A549 (cell line): Measurements from ENCODE around the gene GNG8. TPM values are rescaled to one million over a fixed set of nuclear protein-coding genes. Genes with fewer than 3 reads are reported as not detected.
A peak's percentile ranks its signal among the peaks of the same experiment; 100 is the strongest.

Source experiments
- ATAC-seq, 2 experiments: fragments of 200-7000 bp in 1 of 2; fragments of >200 bp in 1 of 2; cut with Nextera tagmentation in 1 of 2; cut with Tn5 transposase in 1 of 2; 3 replicates each; pipeline versions ENCODE4 v1.8.0 to v1.9.1; 2018 to 2020; ENCODE audit warnings: mild to moderate bottlenecking in 1 of 2, moderate library complexity in 1 of 2
- CTCF ChIA-PET: fragments of 300-600 bp; sonication (Branson Sonifier 250); formaldehyde crosslinking; extraction: SDS; loops from one replicate; lab custom pipeline; 2021; ENCODE audit warnings: antibody characterized with exemption, inconsistent platforms; lab: Yijun Ruan, JAX
- POLR2A ChIA-PET: fragments of 350-600 bp; formaldehyde crosslinking; extraction: SDS; loops from one replicate; lab custom pipeline; 2021; ENCODE audit warnings: antibody characterized with exemption, inconsistent platforms; lab: Yijun Ruan, JAX
- DNase-seq, 2 experiments: peaks; one replicate each; pipeline versions ENCODE4 v3.0.0 to v3.0.0-alpha.2; 2011 to 2016; ENCODE audit warnings: low read depth in 1 of 2, low spot score in 1 of 2
- FAIRE-seq: peaks from 2 replicates; lab custom pipeline; 2011; peaks lifted over from hg19 to GRCh38; lab: Jason Lieb, UNC
- H3K27ac ChIP-seq, 2 experiments: fragments of >200 bp; sonication (Bioruptor Twin); formaldehyde crosslinking; 3 replicates each; pipeline ENCODE4 v1.5.1; 2016 to 2017
- H3K4me1 ChIP-seq: fragments of >200 bp; sonication (Bioruptor Twin); formaldehyde crosslinking; 3 replicates; pipeline ENCODE4 v1.6.1; 2016
- H3K4me2 ChIP-seq: fragments of >200 bp; sonication (Bioruptor Twin); formaldehyde crosslinking; 3 replicates; pipeline ENCODE4 v1.6.1; 2016
- H3K4me3 ChIP-seq: fragments of >200 bp; sonication (Bioruptor Twin); formaldehyde crosslinking; 3 replicates; pipeline ENCODE4 v1.5.1; 2016
- H3K9me3 ChIP-seq: fragments of >200 bp; sonication (Bioruptor Twin); formaldehyde crosslinking; 3 replicates; pipeline ENCODE4 v1.6.1; 2016
- BHLHE40 ChIP-seq: IDR thresholded peaks from 2 replicates; pipeline ENCODE4 v1.6.1; 2012; ENCODE audit warnings: low read depth, low read length, inconsistent platforms
- CTCF ChIP-seq: fragments of >200 bp; sonication (Bioruptor Twin); formaldehyde crosslinking; IDR thresholded peaks from 3 replicates; pipeline ENCODE4 v1.5.1; 2016
- GATA3 ChIP-seq: IDR thresholded peaks from 2 replicates; pipeline ENCODE4 v1.6.1; 2012; ENCODE audit warnings: borderline replicate concordance
- JUN ChIP-seq, 2 experiments: fragments of >200 bp; sonication (Bioruptor Twin); formaldehyde crosslinking; IDR thresholded peaks; 2 replicates in 1 of 2; 3 replicates in 1 of 2; pipeline ENCODE4 v1.6.1; 2016 to 2017
- MAFK ChIP-seq: fragments of 450-650 bp; IDR thresholded peaks from 2 replicates; pipeline ENCODE4 v1.6.1; 2014; ENCODE audit not compliant: partially characterized antibody
- MAZ ChIP-seq: fragments of 150-350 bp; IDR thresholded peaks from 2 replicates; pipeline ENCODE4 v1.6.1; 2014; ENCODE audit warnings: antibody characterized with exemption, low read depth, low read length, borderline replicate concordance
- MYC ChIP-seq: IDR thresholded peaks from 2 replicates; pipeline ENCODE4 v1.6.1; 2012; ENCODE audit warnings: mild to moderate bottlenecking, inconsistent platforms, low read length, improper control_type of control experiment, borderline replicate concordance
- NPAS2 ChIP-seq: fragments of 250-450 bp; sonication (Bioruptor Pico); IDR thresholded peaks from 2 replicates; pipeline ENCODE4 v1.8.0; 2022; ENCODE audit warnings: mild to moderate bottlenecking, moderate library complexity, borderline replicate concordance
- NR3C1 ChIP-seq: fragments of >200 bp; sonication (Bioruptor Twin); formaldehyde crosslinking; IDR thresholded peaks from 3 replicates; pipeline ENCODE4 v1.6.1; 2017
- REST ChIP-seq: fragments of 200-600 bp; sonication (generic); IDR thresholded peaks from 2 replicates; pipeline ENCODE4 v1.6.1; 2016; ENCODE audit warnings: antibody characterized with exemption, mild to moderate bottlenecking, moderate library complexity
- RNF2 ChIP-seq: fragments of 200-600 bp; sonication (generic); IDR thresholded peaks from 2 replicates; pipeline ENCODE4 v1.6.1; 2016; ENCODE audit warnings: low read depth, mild to moderate bottlenecking, antibody characterized with exemption, moderate library complexity, borderline replicate concordance
- SREBF2 ChIP-seq: fragments of 450-650 bp; IDR thresholded peaks from 2 replicates; pipeline ENCODE4 v1.6.1; 2014; ENCODE audit warnings: mild to moderate bottlenecking, moderate library complexity
- USF2 ChIP-seq: fragments of 450-650 bp; IDR thresholded peaks from 2 replicates; pipeline ENCODE4 v1.6.1; 2014; ENCODE audit warnings: antibody characterized with exemption
- ZFP36 ChIP-seq: fragments of 450-650 bp; IDR thresholded peaks from 2 replicates; pipeline ENCODE4 v1.6.1; 2014; ENCODE audit warnings: borderline replicate concordance; ENCODE audit not compliant: partially characterized antibody
- WGBS: methylation state at CpG from one replicate; pipeline ENCODE4 v1.1.6; 2017; ENCODE audit errors: missing lambda C conversion rate; 5-methylcytosine and 5-hydroxymethylcytosine counted together
- polyA plus RNA-seq, 4 experiments: library from polyadenylated mRNA; depleted of rRNA in 3 of 4; stranded (reverse); fragments of >200 nt; fragmentation: RNase III in 1 of 4; extraction: RNeasy Plus Mini Kit Qiagen cat#74134 plus additional on column Dnase treatment in 1 of 4; gene quantifications; 2 replicates in 3 of 4; 3 replicates in 1 of 4; pipeline ENCODE4 v1.2.3, GENCODE V29; 2011 to 2017
- TF ChIP-seq, protein P1 (sequence below): IDR thresholded peaks from 2 replicates; pipeline ENCODE4 v1.6.1; 2012

GNG8 gene
- polyA plus RNA-seq, 2 of the 4 experiments (the other 2 are of a cell fraction) = not detected

DNA sequence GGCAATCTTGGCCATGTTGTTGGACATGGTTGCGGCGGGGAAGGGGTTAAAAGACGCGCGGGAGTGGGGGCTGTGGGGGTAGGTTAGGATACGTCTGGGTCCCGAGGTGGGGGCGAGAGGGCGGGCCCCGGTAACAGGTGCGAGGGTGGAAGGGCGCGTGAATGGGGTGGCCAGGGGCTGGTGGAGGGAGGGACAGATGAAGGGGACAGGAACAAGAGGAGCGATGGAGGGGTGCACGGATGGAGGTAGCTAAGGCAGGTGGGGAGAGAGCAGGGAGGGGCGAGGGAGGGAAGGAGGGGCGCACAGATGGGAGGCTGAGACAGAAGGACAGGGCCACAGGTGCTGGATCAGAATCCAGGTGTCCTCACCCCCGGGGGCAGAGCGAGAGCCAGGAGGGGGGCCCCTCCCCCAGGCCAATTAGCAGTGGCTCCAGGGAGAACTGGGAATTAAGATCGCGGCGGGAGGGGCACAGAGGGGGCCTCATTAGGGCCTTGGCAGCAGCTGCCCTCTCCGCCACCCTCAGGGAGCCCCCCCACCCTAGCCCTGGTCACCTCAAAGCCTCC, 1.3 kb downstream of the GNG8 start:
- peak overlapping the region; percentile 48 to 69; a peak in 5 of 6 replicates for H3K27ac ChIP-seq
- WGBS = 16% methylated on average over 13 of the region's 23 CpGs
- H3K4me2 ChIP-seq = peak overlapping the region; percentile 100
- ATAC-seq = no peak
- peaks cover 26% of the 10 kb centered on the region for H3K4me1 ChIP-seq
- TF ChIP-seq CTCF (no peak), SREBF2 (no peak), REST (no peak), NPAS2 (CRISPR knock-in tag) (no peak), GATA3 (no peak), ZFP36 (no peak), NR3C1 (no peak), BHLHE40 (no peak), JUN (IDR thresholded peaks at IDR 0.05) (no peak), RNF2 (no peak), MAFK (no peak)
- TF ChIP-seq, protein P1, sequence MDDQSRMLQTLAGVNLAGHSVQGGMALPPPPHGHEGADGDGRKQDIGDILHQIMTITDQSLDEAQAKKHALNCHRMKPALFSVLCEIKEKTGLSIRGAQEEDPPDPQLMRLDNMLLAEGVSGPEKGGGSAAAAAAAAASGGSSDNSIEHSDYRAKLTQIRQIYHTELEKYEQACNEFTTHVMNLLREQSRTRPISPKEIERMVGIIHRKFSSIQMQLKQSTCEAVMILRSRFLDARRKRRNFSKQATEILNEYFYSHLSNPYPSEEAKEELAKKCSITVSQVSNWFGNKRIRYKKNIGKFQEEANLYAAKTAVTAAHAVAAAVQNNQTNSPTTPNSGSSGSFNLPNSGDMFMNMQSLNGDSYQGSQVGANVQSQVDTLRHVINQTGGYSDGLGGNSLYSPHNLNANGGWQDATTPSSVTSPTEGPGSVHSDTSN = no peak
- H3K9me3 ChIP-seq = no peaks in the 10 kb centered on the region
- FAIRE-seq = no peak
- ChIA-PET POLR2A (no interaction called here), CTCF (interaction anchor here (0.9 to 28.7 kb wide), 4 partner anchors 27 to 356 kb away, joined by 3 to 737 read pairs (median 103); partner anchors contain the start of genes CALM3 and DACT3)
- H3K4me3 ChIP-seq = peak overlapping the region; percentile 53
- no peak for DNase-seq

GRCh38 chr19:46634045-46634655, 1.9 kb downstream of the GNG8 start:
- peaks cover 21% of the 10 kb centered on the region for H3K4me1 ChIP-seq
- peak; percentile 96 to 97 for DNase-seq
- 3% methylated on average over 22 of the region's 38 CpGs for WGBS
- FAIRE-seq = no peak
- ChIA-PET POLR2A (interaction anchor here (0.6 kb wide), 1 partner anchor 33 kb away, joined by 3 read pairs; the partner anchor contains the start of gene CALM3), CTCF (interaction anchor here (0.9 to 28.7 kb wide), 5 partner anchors 27 to 357 kb away, joined by 3 to 737 read pairs (median 6); partner anchors contain the start of genes CALM3 and DACT3)
- TF ChIP-seq MAZ = 0 out of 2 replicates have a peak, but pooled peaks have one; percentile 8
- 0 out of 2 replicates have a peak, but pooled peaks have one; percentile 47 for TF ChIP-seq MYC
- TF ChIP-seq USF2 = no peak
- H3K4me3 ChIP-seq = peak overlapping the region; percentile 53
- peak; percentile 31 to 75 for ATAC-seq
- no peaks in the 10 kb centered on the region for H3K9me3 ChIP-seq
- H3K27ac ChIP-seq = peak overlapping the region; percentile 48 to 69; a peak in 5 of 6 replicates
- peak overlapping the region; percentile 100 for H3K4me2 ChIP-seq
